ENCODE data around the gene CAB39L.

DNA sequence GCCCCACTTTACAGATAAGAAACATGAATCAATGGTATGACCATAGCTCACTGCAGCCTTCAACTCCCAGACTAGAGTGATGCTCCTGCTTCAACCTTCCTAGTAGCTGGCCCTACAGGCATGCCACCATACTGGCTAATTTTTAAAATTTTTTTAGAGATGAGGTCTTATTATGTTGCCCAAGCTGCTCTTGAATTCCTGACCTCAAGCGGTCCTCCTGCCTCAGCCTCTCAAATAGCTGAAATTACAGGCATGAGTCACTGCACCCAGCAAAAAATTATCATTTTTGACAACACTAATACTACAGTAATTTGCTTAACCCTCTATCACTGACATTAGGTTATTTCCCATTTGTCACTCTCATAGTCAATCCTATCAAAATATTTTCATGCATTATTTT, 14.7 kb downstream of the CAB39L start:
- TF ChIP-seq FOXM1 (IDR thresholded peaks at IDR 0.05; ENCODE audit: borderline replicate concordance, low read depth) (no peak), YY1 (IDR thresholded peaks at IDR 0.05; ENCODE audit: low read depth) (no peak), CREB1 (IDR thresholded peaks at IDR 0.05; ENCODE audit: low read depth) (no peak), CEBPB (IDR thresholded peaks at IDR 0.05) (no peak), EP300 (IDR thresholded peaks at IDR 0.05; ENCODE audit: borderline replicate concordance) (no peak), RAD21 (IDR thresholded peaks at IDR 0.05; ENCODE audit: low read depth) (no peak), ZBTB7A (IDR thresholded peaks at IDR 0.05; ENCODE audit: low read depth) (no peak), EGR1 (IDR thresholded peaks at IDR 0.05) (no peak)
- TF ChIP-seq, protein P1, sequence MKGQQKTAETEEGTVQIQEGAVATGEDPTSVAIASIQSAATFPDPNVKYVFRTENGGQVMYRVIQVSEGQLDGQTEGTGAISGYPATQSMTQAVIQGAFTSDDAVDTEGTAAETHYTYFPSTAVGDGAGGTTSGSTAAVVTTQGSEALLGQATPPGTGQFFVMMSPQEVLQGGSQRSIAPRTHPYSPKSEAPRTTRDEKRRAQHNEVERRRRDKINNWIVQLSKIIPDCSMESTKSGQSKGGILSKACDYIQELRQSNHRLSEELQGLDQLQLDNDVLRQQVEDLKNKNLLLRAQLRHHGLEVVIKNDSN (IDR thresholded peaks at IDR 0.05): no peak
- TF ChIP-seq, protein P2, sequence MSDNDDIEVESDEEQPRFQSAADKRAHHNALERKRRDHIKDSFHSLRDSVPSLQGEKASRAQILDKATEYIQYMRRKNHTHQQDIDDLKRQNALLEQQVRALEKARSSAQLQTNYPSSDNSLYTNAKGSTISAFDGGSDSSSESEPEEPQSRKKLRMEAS (IDR thresholded peaks at IDR 0.05): no peak
- TF ChIP-seq, protein P3, sequence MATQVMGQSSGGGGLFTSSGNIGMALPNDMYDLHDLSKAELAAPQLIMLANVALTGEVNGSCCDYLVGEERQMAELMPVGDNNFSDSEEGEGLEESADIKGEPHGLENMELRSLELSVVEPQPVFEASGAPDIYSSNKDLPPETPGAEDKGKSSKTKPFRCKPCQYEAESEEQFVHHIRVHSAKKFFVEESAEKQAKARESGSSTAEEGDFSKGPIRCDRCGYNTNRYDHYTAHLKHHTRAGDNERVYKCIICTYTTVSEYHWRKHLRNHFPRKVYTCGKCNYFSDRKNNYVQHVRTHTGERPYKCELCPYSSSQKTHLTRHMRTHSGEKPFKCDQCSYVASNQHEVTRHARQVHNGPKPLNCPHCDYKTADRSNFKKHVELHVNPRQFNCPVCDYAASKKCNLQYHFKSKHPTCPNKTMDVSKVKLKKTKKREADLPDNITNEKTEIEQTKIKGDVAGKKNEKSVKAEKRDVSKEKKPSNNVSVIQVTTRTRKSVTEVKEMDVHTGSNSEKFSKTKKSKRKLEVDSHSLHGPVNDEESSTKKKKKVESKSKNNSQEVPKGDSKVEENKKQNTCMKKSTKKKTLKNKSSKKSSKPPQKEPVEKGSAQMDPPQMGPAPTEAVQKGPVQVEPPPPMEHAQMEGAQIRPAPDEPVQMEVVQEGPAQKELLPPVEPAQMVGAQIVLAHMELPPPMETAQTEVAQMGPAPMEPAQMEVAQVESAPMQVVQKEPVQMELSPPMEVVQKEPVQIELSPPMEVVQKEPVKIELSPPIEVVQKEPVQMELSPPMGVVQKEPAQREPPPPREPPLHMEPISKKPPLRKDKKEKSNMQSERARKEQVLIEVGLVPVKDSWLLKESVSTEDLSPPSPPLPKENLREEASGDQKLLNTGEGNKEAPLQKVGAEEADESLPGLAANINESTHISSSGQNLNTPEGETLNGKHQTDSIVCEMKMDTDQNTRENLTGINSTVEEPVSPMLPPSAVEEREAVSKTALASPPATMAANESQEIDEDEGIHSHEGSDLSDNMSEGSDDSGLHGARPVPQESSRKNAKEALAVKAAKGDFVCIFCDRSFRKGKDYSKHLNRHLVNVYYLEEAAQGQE (IDR thresholded peaks at IDR 0.05; ENCODE audit: low read depth): no peak

All from Ishikawa (cell line).